ENCODE data around the gene BORA. TPM values are rescaled to one million over a fixed set of nuclear protein-coding genes. Genes with fewer than 3 reads are reported as not detected.

The BORA gene
- total and polyA plus RNA-seq, 2 of the 13 experiments (the other 11 are each of a cell fraction or from before 2014, with no cell fraction given) = 4.0 to 17.4 TPM

DNA sequence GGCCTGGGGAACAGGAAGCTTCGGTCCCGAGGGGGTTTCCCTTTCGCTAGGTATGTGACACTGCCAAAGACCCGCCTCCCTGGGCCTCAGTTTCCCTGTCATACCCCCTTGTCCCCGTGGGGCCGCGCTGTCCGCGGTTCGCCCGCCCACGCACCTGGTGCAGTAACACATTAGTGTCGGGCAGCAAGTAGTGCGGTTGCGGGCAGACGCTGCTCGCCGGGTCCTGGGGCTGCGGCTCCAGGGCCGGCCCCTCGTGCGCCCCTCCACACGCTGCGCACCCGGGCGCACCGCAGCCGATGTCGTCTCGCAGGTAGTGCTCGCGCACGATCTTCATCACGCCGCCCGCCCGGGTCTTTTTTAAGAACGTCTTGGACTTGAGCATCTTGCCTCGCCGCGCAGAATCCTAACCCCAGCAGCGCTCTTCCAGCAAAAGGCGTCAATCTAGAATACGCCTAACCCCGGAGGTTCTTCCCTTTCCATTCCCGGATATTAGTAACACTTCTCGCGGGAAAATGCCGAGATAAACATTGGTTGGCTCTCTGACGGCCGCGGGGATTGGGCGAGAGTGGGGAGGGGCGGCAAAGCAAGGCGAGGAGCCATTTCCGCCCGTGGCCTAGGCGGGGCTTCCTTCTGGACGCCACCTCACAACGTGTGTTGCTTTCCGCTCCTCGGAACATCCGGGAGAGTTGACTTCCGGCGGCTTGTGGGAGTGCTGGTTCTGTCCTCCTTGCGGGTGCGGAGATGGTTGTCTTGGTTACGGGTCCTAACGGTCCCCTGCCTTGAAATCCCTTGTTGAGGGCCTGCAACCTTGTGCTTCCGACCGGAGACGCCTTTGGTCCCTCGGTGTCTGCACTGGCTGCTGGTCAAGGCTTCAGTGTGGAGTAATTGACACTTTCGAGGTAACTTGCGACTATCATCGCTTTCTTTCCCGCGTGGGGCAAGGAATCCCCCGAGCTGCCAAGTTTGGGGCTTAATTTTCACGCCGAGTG is 54.0 kb downstream of the BORA start, which contains the start of the genes DIS3 and PIBF1 (continued):
- TF ChIP-seq, protein P1, sequence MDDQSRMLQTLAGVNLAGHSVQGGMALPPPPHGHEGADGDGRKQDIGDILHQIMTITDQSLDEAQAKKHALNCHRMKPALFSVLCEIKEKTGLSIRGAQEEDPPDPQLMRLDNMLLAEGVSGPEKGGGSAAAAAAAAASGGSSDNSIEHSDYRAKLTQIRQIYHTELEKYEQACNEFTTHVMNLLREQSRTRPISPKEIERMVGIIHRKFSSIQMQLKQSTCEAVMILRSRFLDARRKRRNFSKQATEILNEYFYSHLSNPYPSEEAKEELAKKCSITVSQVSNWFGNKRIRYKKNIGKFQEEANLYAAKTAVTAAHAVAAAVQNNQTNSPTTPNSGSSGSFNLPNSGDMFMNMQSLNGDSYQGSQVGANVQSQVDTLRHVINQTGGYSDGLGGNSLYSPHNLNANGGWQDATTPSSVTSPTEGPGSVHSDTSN (CRISPR knock-in tag; IDR thresholded peaks at IDR 0.05; ENCODE audit: borderline replicate concordance) = no peak
- TF ChIP-seq KLF16 (CRISPR knock-in tag; IDR thresholded peaks at IDR 0.05) = peak in 1 of 2 experiments; percentile 69; a peak in 1 of 4 replicates
- peak; percentile 61; the same call in 1 of the 2 replicates for TF ChIP-seq ZNF414 (CRISPR knock-in tag; IDR thresholded peaks at IDR 0.05)
- peak; percentile 66 for TF ChIP-seq MED1 (CRISPR knock-in tag; IDR thresholded peaks at IDR 0.05)
- TF ChIP-seq ZNF350 (CRISPR knock-in tag; IDR thresholded peaks at IDR 0.05; ENCODE audit: borderline replicate concordance, low read depth) = peak; percentile 72; the same call in 1 of the 2 replicates
- TF ChIP-seq ISX (CRISPR knock-in tag; conservative IDR thresholded peaks at IDR 0.05) = 0 out of 2 replicates have a peak, but pooled peaks have one; percentile 64
- no peak for TF ChIP-seq SMARCC2 (IDR thresholded peaks at IDR 0.05)
- TF ChIP-seq ZBED4 (CRISPR knock-in tag; IDR thresholded peaks at IDR 0.05; ENCODE audit: borderline replicate concordance) = peak; percentile 35; the same call in 1 of the 2 replicates
- TF ChIP-seq ZFX (CRISPR knock-in tag; IDR thresholded peaks at IDR 0.05; ENCODE audit: low read depth) = peak; percentile 73; the same call in 1 of the 2 replicates
- no peak for TF ChIP-seq ZFP82 (CRISPR knock-in tag; IDR thresholded peaks at IDR 0.05; ENCODE audit: borderline replicate concordance)
- 0 out of 2 replicates have a peak, but pooled peaks have one; percentile 45 for TF ChIP-seq ZNF20 (CRISPR knock-in tag; IDR thresholded peaks at IDR 0.05)
- no peak for TF ChIP-seq SETDB1 (CRISPR knock-in tag; IDR thresholded peaks at IDR 0.05; ENCODE audit: borderline replicate concordance)
- peak; percentile 82; the same call in 1 of the 2 replicates for TF ChIP-seq HDAC1 (CRISPR knock-in tag; IDR thresholded peaks at IDR 0.05)
- 0 out of 2 replicates have a peak, but pooled peaks have one; percentile 14 for TF ChIP-seq ZFP36L1 (CRISPR knock-in tag; IDR thresholded peaks at IDR 0.05)
- no peak for TF ChIP-seq MBNL3 (CRISPR knock-in tag; conservative IDR thresholded peaks at IDR 0.05)
- TF ChIP-seq, protein P2, sequence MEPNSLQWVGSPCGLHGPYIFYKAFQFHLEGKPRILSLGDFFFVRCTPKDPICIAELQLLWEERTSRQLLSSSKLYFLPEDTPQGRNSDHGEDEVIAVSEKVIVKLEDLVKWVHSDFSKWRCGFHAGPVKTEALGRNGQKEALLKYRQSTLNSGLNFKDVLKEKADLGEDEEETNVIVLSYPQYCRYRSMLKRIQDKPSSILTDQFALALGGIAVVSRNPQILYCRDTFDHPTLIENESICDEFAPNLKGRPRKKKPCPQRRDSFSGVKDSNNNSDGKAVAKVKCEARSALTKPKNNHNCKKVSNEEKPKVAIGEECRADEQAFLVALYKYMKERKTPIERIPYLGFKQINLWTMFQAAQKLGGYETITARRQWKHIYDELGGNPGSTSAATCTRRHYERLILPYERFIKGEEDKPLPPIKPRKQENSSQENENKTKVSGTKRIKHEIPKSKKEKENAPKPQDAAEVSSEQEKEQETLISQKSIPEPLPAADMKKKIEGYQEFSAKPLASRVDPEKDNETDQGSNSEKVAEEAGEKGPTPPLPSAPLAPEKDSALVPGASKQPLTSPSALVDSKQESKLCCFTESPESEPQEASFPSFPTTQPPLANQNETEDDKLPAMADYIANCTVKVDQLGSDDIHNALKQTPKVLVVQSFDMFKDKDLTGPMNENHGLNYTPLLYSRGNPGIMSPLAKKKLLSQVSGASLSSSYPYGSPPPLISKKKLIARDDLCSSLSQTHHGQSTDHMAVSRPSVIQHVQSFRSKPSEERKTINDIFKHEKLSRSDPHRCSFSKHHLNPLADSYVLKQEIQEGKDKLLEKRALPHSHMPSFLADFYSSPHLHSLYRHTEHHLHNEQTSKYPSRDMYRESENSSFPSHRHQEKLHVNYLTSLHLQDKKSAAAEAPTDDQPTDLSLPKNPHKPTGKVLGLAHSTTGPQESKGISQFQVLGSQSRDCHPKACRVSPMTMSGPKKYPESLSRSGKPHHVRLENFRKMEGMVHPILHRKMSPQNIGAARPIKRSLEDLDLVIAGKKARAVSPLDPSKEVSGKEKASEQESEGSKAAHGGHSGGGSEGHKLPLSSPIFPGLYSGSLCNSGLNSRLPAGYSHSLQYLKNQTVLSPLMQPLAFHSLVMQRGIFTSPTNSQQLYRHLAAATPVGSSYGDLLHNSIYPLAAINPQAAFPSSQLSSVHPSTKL (CRISPR knock-in tag; IDR thresholded peaks at IDR 0.05) = peak; percentile 6
- TF ChIP-seq HNF4G (IDR thresholded peaks at IDR 0.05; ENCODE audit: borderline replicate concordance, low read depth, low read length) = no peak
- no peak for TF ChIP-seq HNF4G (CRISPR knock-in tag; IDR thresholded peaks at IDR 0.05; ENCODE audit: borderline replicate concordance, low read depth)
